DND-41 (cell line): ENCODE data around the gene WDR31.

Experiments used
- ATAC-seq: fragments of 200-7000 bp; cut with Tn5 transposase; 3 replicates; pipeline ENCODE4 v1.9.1; 2021; ENCODE audit warnings: low read depth; ENCODE audit not compliant: insufficient read depth
- DNase-seq: peaks from one replicate; pipeline ENCODE4 v3.0.0-alpha.2; 2020
- H2AFZ ChIP-seq: 2 replicates; pipeline ENCODE4 v1.6.0; 2012; ENCODE audit warnings: low read depth, low read length
- H3K27ac ChIP-seq: 2 replicates; pipeline ENCODE4 v1.5.1; 2012; ENCODE audit warnings: low read length, inconsistent platforms
- H3K27me3 ChIP-seq: fragments of 200-600 bp; sonication (generic); 2 replicates; pipeline ENCODE4 v1.6.0; 2012; ENCODE audit warnings: low read length, mild to moderate bottlenecking, inconsistent platforms; ENCODE audit not compliant: insufficient read depth, poor library complexity
- H3K36me3 ChIP-seq: 2 replicates; pipeline ENCODE4 v1.5.1; 2012; ENCODE audit warnings: low read length, inconsistent platforms; ENCODE audit not compliant: insufficient read depth
- H3K4me1 ChIP-seq: 2 replicates; pipeline ENCODE4 v1.5.1; 2012; ENCODE audit warnings: mild to moderate bottlenecking, low read length; ENCODE audit not compliant: insufficient read depth
- H3K4me2 ChIP-seq: 2 replicates; pipeline ENCODE4 v1.6.0; 2012; ENCODE audit warnings: mild to moderate bottlenecking, moderate library complexity, low read length, inconsistent platforms; ENCODE audit not compliant: insufficient read depth
- H3K4me3 ChIP-seq, 2 experiments: fragments of 200-600 bp in 1 of 2; shearing (Covaris generic) in 1 of 2; 2 replicates each; pipeline ENCODE4 v1.5.1; 2012 to 2016; ENCODE audit warnings: inconsistent platforms in 2 of 2, low read length in 2 of 2, mild to moderate bottlenecking in 2 of 2, low read depth in 1 of 2, moderate library complexity in 1 of 2
- H3K79me2 ChIP-seq: 2 replicates; pipeline ENCODE4 v1.6.0; 2012; ENCODE audit warnings: low read length, inconsistent platforms; ENCODE audit not compliant: insufficient read depth
- H3K9ac ChIP-seq: 2 replicates; pipeline ENCODE4 v1.6.0; 2012; ENCODE audit warnings: low read depth, mild to moderate bottlenecking, inconsistent platforms, low read length, moderate library complexity
- H3K9me3 ChIP-seq: 2 replicates; pipeline ENCODE4 v1.5.1; 2012; ENCODE audit warnings: low read length, moderate library complexity, mild to moderate bottlenecking, inconsistent platforms; ENCODE audit not compliant: insufficient read depth, severe bottlenecking
- H4K20me1 ChIP-seq: 2 replicates; pipeline ENCODE4 v1.6.0; 2012; ENCODE audit warnings: low read length; ENCODE audit not compliant: insufficient read depth
- CTCF ChIP-seq: IDR thresholded peaks from 2 replicates; pipeline ENCODE4 v1.5.1; 2012; ENCODE audit warnings: borderline replicate concordance, low read length, moderate library complexity, mild to moderate bottlenecking; ENCODE audit not compliant: poor library complexity, severe bottlenecking; ENCODE audit errors: extremely low read depth
- EZH2 ChIP-seq: IDR thresholded peaks from 3 replicates; pipeline ENCODE4 v1.6.1; 2012; ENCODE audit warnings: borderline replicate concordance, low read depth, mild to moderate bottlenecking, moderate library complexity, low read length, inconsistent platforms; ENCODE audit not compliant: severe bottlenecking

Gene WDR31

GRCh38 chr9:113370806-113371325, 30.8 kb upstream of the WDR31 start:
- peaks cover 9% of the 10 kb centered on the region for H3K4me1 ChIP-seq
- DNase-seq (no peak), ATAC-seq (no peak)
- no peaks in the 10 kb centered on the region for H3K27me3 ChIP-seq
- no peak overlapping the region for H3K27ac ChIP-seq
- H3K36me3 ChIP-seq = peaks cover 18% of the 10 kb centered on the region
- no peak overlapping the region for H2AFZ ChIP-seq
- H3K9ac ChIP-seq = no peak overlapping the region
- H3K4me3 ChIP-seq = no peak overlapping the region
- H3K79me2 ChIP-seq = peaks cover 4% of the 10 kb centered on the region; the same call in 1 of the 2 replicates
- H4K20me1 ChIP-seq = no peaks in the 10 kb centered on the region
- H3K9me3 ChIP-seq = no peaks in the 10 kb centered on the region
- TF ChIP-seq CTCF = no peak
- no peak for TF ChIP-seq EZH2
- H3K4me2 ChIP-seq = no peak overlapping the region

GRCh38 chr9:113369855-113370140, 29.7 kb upstream of the WDR31 start:
- Histone ChIP-seq H3K9me3 (no peaks in the 10 kb centered on the region), H3K4me2 (no peak overlapping the region), H3K36me3 (peaks cover 13% of the 10 kb centered on the region; the same call in 1 of the 2 replicates), H3K27me3 (no peaks in the 10 kb centered on the region), H3K27ac (no peak overlapping the region), H3K4me3 (no peak overlapping the region), H4K20me1 (no peaks in the 10 kb centered on the region), H3K9ac (no peak overlapping the region), H3K79me2 (no peaks in the 10 kb centered on the region), H2AFZ (no peak overlapping the region), H3K4me1 (no peaks in the 10 kb centered on the region)
- no peak for TF ChIP-seq CTCF
- DNase-seq (no peak), ATAC-seq (no peak)

- Histone ChIP-seq H3K27me3 (no peaks in the 10 kb centered on the region), H3K9me3 (no peaks in the 10 kb centered on the region), H3K36me3 (peaks cover 9% of the 10 kb centered on the region; the same call in 1 of the 2 replicates), H3K4me1 (no peaks in the 10 kb centered on the region), H3K9ac (no peak overlapping the region), H3K27ac (no peak overlapping the region), H3K4me3 (no peak overlapping the region), H4K20me1 (no peaks in the 10 kb centered on the region), H3K4me2 (no peak overlapping the region), H3K79me2 (no peaks in the 10 kb centered on the region), H2AFZ (no peak overlapping the region)
- TF ChIP-seq CTCF (no peak), EZH2 (no peak)
- no peak for ATAC-seq
- DNase-seq = no peak
Observed at GRCh38 chr9:113368982-113369854, 29.1 kb upstream of the WDR31 start.
